A673 (cell line): ENCODE data around the gene HBE1.

Experiments
- EZH2 ChIP-seq: fragments of 200-600 bp; sonication (generic); IDR thresholded peaks from 2 replicates; pipeline ENCODE4 v1.6.1; 2017; ENCODE audit warnings: borderline replicate concordance, low read depth, mild to moderate bottlenecking, mixed read lengths, antibody characterized with exemption, low read length; ENCODE audit not compliant: poor library complexity, severe bottlenecking
- TF ChIP-seq, protein P1 (sequence below): fragments of 300-800, 200-600 bp; sonication (generic); conservative IDR thresholded peaks from 2 replicates; pipeline ENCODE4 v1.5.1; 2017; ENCODE audit warnings: low read depth, mild to moderate bottlenecking, antibody characterized with exemption, low read length, moderate library complexity, mixed read lengths

DNA sequence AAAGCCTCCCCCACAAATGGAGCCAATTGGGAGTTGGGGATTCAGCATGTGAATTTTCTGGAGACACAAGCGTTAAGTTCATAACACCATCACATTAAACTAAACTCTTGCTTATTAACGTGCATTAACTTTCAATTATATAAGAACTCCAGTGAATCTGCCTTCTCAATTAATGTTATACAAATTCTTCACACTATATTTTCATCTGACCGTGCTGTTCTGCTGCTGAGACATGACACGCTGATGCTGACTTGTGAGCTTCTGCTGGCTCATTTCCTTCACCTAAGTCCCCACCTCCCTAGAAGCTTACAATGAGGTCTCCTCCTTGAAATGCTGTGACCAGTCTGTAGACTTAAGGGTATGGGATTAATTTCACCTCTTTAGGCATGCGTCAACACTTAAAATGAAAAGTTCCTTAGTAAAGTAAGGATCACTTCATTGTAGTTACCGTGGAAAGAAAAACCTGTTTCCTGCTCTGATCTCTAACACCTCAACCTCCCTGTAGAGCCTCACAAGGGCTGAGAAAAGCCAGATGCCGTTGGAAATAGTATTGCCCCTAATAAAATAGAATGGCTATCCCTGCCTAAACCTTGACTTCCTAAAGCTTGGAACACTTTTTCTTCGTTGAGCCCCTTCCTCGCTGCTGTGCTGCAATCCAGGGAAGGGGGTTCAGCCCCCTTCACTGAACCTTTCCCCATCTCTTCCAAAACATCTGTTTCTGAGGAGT is 17.4 kb downstream of the HBE1 start:
- TF ChIP-seq, protein P1, sequence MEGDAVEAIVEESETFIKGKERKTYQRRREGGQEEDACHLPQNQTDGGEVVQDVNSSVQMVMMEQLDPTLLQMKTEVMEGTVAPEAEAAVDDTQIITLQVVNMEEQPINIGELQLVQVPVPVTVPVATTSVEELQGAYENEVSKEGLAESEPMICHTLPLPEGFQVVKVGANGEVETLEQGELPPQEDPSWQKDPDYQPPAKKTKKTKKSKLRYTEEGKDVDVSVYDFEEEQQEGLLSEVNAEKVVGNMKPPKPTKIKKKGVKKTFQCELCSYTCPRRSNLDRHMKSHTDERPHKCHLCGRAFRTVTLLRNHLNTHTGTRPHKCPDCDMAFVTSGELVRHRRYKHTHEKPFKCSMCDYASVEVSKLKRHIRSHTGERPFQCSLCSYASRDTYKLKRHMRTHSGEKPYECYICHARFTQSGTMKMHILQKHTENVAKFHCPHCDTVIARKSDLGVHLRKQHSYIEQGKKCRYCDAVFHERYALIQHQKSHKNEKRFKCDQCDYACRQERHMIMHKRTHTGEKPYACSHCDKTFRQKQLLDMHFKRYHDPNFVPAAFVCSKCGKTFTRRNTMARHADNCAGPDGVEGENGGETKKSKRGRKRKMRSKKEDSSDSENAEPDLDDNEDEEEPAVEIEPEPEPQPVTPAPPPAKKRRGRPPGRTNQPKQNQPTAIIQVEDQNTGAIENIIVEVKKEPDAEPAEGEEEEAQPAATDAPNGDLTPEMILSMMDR = no peak
- TF ChIP-seq EZH2 = no peak
